NCI-H2029 treated with DMSO at 0.1 percent for 48 hours (cell line): ENCODE data around the gene LPCAT1.
"Not testable (repeated sequence)": the region's sequence is repeated elsewhere in the genome, so short reads cannot be mapped to it uniquely, and the experiment has no call there.

Experiments used
- DNase-seq: peaks from one replicate; lab custom pipeline; 2025; lab: John Stamatoyannopoulos, UW

The LPCAT1 gene

DNA sequence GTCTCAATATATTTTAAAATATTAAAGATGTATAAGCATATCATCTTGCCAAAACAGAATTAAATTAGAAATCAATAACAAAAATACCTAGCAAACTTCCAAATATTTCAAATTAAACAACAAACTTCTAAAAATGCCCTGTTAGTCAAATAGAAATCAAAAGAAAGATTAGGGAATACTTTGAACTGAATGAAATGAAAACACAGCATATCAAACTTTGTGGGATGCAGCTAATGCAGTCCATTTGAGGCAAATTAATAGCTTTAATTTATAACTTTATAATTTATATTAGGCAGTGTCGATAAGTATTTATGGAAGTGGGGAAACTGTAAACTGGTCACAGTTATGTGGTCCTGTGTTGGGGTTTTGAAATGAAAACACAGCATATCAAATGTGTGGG lies 95.7 kb downstream of the LPCAT1 start:
- no peak for DNase-seq

- DNase-seq, result no peak
These were observed 99.0 kb downstream of the LPCAT1 start for GRCh38 chr5:1424716-1425115.

GRCh38 chr5:1423901-1424603 lies 99.7 kb downstream of the LPCAT1 start:
- DNase-seq, result no peak

GRCh38 chr5:1422522-1422921 lies 101.2 kb downstream of the LPCAT1 start:
- DNase-seq, result not testable (repeated sequence)

- DNase-seq, result no peak
These were observed 102.0 kb downstream of the LPCAT1 start for GRCh38 chr5:1421521-1422341.

DNA sequence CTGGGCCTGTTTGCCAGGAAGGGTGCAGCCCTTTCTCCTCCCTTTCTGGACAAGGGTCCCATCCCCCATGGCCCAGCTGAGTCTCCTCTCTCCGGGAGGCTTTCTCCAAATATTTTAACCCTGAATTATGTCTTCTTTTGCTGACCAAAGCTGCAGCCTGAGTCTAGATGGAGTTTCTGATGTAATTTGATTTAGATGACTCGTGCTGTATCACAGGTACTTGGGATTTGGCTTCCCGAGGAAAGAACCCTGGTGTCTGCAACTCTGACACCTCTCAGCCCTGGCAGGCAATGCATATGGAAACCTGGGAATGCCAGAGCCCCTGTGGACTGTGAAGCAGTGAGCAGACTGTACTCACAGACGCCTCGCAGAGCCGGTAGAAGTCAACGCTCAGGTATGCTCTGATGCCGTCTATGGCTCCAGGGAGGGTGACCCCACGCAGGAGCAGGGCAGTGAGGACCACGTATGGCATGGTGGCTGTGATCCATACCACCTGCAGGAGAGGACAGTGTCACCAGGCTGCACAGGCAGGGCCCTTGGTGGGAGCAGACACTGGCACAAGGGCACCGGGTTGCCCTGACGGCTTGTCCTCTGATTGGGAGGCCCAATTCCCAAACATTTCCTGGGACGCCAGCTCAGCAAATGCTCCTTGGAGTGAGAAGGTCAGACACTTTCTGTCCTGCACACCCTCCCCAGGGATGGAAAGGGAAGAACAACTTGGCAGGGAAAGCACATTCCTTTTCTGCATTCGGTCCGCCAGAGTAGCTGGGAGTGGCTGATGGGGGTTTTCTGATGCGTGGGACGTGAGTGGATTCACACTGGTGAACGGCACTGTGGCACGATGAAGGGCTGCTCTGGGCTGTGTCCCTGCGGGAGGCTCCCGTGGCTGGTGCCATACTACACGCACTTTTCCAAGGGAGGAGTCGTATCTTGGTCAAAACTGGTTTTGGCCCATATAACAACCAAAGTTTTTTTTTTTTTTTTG lies 103.3 kb downstream of the LPCAT1 start:
- DNase-seq, result no peak

GRCh38 chr5:1419476-1420210 lies 104.1 kb downstream of the LPCAT1 start:
- no peak for DNase-seq

DNA sequence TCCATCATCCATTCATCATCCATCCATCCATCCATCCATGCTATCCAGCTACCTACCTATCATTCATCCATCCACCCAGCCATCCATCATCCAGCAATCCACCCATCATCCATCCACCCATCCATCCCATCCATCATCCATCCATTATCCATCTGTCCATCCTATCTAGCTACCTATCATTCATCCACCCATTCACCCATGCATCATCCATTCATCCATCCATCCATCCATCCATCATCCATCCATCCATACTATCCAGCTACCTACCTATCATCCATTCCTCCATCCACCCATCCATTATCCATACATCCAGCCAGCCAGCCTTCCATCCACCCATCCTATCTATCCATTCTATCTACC lies 104.9 kb downstream of the LPCAT1 start:
- no peak for DNase-seq

DNA sequence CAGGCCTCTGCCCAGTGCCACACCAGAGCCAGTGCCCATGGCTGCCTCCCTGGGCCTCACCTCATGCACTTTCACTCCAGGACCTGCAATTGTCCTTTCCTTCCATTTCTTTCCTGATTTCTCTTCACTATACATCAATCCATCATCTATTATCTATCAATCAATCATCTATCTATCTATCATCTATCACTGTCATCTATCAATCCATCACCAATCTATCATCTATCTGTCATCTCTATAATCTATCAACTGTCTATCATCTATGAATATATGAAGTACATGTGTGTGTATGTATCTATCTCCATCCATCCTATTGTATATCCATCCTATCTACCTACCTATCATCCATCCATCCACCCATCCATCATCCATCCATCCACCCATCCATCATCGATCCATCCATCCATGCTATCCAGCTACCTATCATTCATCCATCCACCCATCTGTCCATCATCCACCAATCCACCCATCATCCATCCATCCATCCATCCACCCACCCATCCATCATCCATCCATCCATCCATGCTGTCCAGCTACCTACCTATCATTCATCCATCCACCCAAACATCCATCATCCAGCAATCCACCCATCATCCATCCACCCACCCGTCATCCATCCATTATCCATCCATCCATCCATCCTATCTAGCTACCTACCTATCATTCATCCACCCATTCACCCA lies 105.4 kb downstream of the LPCAT1 start:
- no peak for DNase-seq

DNA sequence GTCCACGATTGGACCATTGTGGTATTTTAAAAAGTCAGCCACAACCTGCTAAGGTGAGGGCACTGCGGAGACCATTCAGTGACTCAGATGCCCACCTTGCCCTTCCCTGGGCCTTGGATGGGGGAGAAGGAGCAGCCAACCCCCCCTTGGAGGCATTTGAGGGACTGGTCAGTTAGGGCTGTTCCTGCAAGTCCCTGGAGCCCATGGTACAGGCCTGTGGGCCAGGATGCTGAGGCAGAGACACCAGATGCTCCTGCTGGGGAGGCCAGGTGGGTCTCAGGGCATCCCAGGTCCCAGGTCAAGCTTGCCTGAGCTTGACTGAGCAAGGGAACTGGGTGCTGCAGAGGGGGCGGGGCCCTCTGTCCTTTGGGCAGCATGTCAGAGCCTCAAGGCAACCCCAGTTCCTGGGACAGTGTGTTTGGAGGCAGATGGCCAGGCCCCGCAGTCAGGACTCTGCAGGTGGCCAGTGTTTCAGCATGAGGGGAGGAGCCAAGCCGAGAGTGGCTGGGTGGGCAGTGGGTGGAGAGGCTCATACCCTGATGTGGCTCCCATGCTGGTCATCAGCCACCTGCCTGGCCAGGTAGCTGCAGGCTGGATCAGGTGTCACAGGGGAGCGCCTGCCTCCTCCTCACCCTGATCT lies 106.1 kb downstream of the LPCAT1 start:
- no peak for DNase-seq

DNA sequence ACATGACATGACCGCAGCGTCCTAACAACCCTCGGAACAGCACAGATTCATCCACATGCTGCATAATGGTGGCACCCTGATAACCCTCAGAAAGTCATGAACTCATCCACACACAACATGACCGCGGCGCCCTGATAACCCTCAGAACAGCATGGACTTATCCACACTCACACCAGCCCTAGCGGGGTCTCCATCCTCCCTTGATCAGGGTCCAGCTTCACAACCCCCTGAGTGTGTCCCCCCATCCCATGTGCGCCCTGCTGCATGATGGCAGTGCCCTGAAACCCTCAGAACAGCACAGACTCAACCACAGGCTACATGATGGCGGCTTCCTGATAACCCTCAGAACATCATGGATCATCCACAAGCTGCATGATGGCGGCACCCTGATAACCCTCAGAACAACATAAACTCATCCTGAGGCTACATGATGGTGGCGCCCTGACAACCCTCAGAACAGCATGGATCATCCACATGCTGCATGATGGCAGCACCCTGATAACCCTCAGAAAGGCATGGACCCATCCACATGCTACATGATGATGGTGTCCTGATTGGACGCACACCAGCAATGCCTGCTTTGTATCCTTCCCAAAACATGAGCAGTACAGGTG lies 106.8 kb downstream of the LPCAT1 start:
- DNase-seq, result no peak

DNA sequence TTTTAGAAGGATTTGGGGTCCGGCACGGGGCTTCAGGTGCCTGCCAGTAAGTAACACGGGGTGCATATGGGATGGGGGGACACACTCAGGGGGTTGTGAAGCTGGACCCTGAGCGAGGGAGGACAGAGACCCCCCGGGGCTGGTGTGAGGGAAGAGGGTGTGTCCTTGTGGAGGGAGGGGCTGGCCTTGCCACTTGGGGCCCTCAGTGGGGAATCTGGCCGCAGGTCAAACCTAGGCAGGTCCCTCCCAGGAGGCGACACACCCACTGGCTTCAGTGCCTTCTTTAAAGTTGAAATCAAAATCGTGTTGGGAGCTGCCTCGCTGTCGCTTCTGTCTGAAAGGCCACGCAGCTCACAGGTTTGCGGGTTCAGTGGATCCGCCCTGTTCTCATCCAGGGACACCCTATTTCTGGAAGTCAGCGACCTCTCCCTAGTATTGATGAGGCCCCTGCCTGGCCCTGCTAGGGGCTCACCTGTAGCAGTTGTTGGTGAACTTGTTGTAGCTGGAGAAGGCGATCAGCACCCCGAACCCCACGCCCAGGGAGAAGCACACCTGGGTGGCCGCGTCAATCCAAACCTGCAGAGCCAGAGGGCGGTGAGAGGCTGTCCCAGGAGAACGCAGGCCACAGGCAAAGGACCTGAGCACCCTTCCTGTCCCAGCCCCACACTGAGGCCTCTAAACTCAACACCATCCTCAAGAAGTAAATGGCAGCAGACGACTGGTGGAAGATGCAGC lies 108.0 kb downstream of the LPCAT1 start:
- no peak for DNase-seq

DNA sequence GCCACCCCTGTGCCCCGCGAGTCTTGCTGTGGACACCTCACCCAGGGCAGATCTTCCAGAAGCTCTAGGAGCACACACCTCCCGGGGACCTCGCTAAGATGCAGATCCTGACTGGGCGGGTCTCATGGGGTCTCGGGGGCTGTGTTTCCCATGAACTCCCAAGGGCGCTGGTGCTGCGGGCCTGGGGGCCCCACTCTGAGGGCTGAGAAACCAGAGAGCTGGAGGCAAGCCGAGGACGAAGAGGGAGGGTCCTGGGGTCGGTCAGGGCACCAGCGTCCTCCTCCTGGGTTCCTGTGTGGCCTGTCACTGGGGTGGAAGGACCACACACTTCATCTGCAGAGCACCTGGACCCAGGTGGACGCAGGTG lies 108.7 kb downstream of the LPCAT1 start:
- DNase-seq, result no peak

- no peak for DNase-seq
These were observed 109.3 kb downstream of the LPCAT1 start for GRCh38 chr5:1414311-1415058.

- DNase-seq, result no peak
These were observed 110.0 kb downstream of the LPCAT1 start for GRCh38 chr5:1413611-1414241.

DNA sequence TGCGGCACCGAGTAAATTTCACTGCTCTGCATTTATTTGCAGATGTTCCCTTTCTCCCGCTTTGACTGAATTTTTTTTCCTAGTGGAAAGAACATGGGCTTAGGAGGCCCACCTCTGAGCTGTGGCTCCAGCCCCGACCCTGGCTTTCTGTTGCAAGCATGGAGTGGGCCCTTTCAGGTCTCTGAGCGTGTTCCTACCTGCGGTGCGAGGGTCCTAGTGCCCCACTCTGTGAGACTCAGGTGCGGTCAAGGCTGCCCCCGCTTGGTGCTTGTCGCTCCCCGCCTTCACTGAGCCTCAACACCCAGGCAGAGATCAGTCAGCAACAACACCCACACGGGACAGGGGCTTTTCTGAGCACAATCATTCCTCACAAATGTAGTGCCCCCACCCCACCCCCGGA lies 110.5 kb downstream of the LPCAT1 start:
- no peak for DNase-seq

DNA sequence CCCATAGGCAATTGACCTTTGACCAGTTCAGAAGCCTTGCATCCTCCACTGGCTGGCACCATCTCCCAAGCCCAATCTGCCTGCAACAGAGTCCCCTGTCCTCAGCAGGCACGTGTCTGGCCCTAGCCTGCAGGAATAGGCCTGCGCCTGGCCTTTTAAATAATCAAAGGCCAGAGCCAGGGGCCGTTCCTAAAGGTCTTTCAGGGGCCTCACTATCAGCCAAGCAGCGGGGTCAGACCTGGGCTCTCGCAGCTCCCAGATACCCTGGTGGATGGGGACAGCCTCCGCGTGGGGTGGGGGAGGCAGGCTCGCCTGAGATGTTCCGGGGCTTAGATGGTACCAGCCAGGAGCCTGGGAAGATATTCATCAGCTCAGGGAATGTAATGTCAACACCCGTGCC lies 111.1 kb downstream of the LPCAT1 start:
- no peak for DNase-seq

GRCh38 chr5:1412163-1412562 lies 111.6 kb downstream of the LPCAT1 start:
- DNase-seq, result no peak
